Keratinocyte (primary cell): Measurements from ENCODE around the gene RAB43. TPM values are rescaled to one million over a fixed set of nuclear protein-coding genes. Genes with fewer than 3 reads are reported as not detected.
"Not testable (repeated sequence)": the region's sequence is repeated elsewhere in the genome, so short reads cannot be mapped to it uniquely, and the experiment has no call there.

ENCODE experiments used
- DNase-seq: peaks from one replicate; pipeline ENCODE4 v3.0.0-alpha.2; 2011; ENCODE audit warnings: low read depth, missing footprints, low spot score
- FAIRE-seq: peaks from 2 replicates; lab custom pipeline; 2011; peaks lifted over from hg19 to GRCh38; lab: Jason Lieb, UNC
- H2AFZ ChIP-seq: 2 replicates; pipeline ENCODE4 v1.6.0; 2012; ENCODE audit warnings: low read length, control low read depth, inconsistent platforms; ENCODE audit not compliant: control insufficient read depth
- H3K27ac ChIP-seq: 2 replicates; pipeline ENCODE4 v1.5.1; 2011; ENCODE audit warnings: low read length; ENCODE audit not compliant: control insufficient read depth, insufficient read depth
- H3K27me3 ChIP-seq: 3 replicates; pipeline ENCODE4 v1.6.0; 2011; ENCODE audit warnings: low read length; ENCODE audit not compliant: control insufficient read depth, insufficient read depth; ENCODE audit errors: extremely low read depth
- H3K36me3 ChIP-seq, 2 experiments: 2 replicates in 1 of 2; 3 replicates in 1 of 2; pipeline ENCODE4 v1.5.1; 2011; ENCODE audit warnings: low read length in 2 of 2, mild to moderate bottlenecking in 1 of 2; ENCODE audit not compliant: control insufficient read depth in 2 of 2, insufficient read depth in 2 of 2; ENCODE audit errors: extremely low read depth in 1 of 2
- H3K4me1 ChIP-seq: 3 replicates; pipeline ENCODE4 v1.5.1; 2011; ENCODE audit warnings: low read length; ENCODE audit not compliant: control insufficient read depth, insufficient read depth; ENCODE audit errors: extremely low read depth
- H3K4me2 ChIP-seq: 3 replicates; pipeline ENCODE4 v1.6.0; 2011; ENCODE audit warnings: low read depth, low read length; ENCODE audit not compliant: control insufficient read depth, insufficient read depth; ENCODE audit errors: extremely low read depth
- H3K4me3 ChIP-seq, 3 experiments: fragments of 200-600 bp in 1 of 3; sonication (generic) in 1 of 3; 2 replicates in 2 of 3; 3 replicates in 1 of 3; pipeline ENCODE4 v1.5.1; 2011 to 2016; ENCODE audit warnings: low read length in 3 of 3, mild to moderate bottlenecking in 3 of 3, control low read depth in 2 of 3, inconsistent platforms in 1 of 3, low read depth in 1 of 3, mixed read lengths in 1 of 3, mixed run types in 1 of 3, moderate library complexity in 1 of 3; ENCODE audit not compliant: control insufficient read depth in 2 of 3, insufficient read depth in 2 of 3; ENCODE audit errors: extremely low read depth in 1 of 3
- H3K79me2 ChIP-seq: 2 replicates; pipeline ENCODE4 v1.6.0; 2012; ENCODE audit warnings: low read length; ENCODE audit not compliant: control insufficient read depth, insufficient read depth
- H3K9ac ChIP-seq: 3 replicates; pipeline ENCODE4 v1.6.0; 2011; ENCODE audit warnings: low read length; ENCODE audit not compliant: control insufficient read depth, insufficient read depth; ENCODE audit errors: extremely low read depth
- H3K9me1 ChIP-seq: 3 replicates; pipeline ENCODE4 v1.6.0; 2011; ENCODE audit warnings: low read length; ENCODE audit not compliant: control insufficient read depth, insufficient read depth; ENCODE audit errors: extremely low read depth
- H3K9me3 ChIP-seq: 2 replicates; pipeline ENCODE4 v1.5.1; 2012; ENCODE audit warnings: low read depth, low read length; ENCODE audit not compliant: control insufficient read depth
- H4K20me1 ChIP-seq: 3 replicates; pipeline ENCODE4 v1.6.0; 2011; ENCODE audit warnings: low read length; ENCODE audit not compliant: control insufficient read depth, insufficient read depth; ENCODE audit errors: extremely low read depth
- EZH2 ChIP-seq: IDR thresholded peaks from one replicate; pipeline ENCODE4 v1.6.1; 2012; ENCODE audit warnings: inconsistent platforms, mild to moderate bottlenecking, low read length, moderate library complexity
- dilution Hi-C: fragments of 300-500 bp; cut with MboI; formaldehyde crosslinking; loops from one replicate; pipeline ENCODE4 v1.7.0; 2020; ENCODE audit warnings: low sequenced_read_pairs; ENCODE audit not compliant: extremely low pct_ligation_motif_present
- polyA plus RNA-seq, 5 experiments: library from polyadenylated mRNA; depleted of rRNA in 3 of 5; stranded (reverse) in 3 of 5; stranded (forward) in 1 of 5; unstranded in 1 of 5; fragments of >200 nt; gene quantifications; 1 replicate in 1 of 5; 2 replicates in 3 of 5; 3 replicates in 1 of 5; pipeline versions ENCODE4 v1.2.1 to v1.2.3, GENCODE V29; 2011 to 2012; ENCODE audit warnings: missing spikeins in 2 of 5, low read depth in 1 of 5, low replicate concordance in 1 of 5
- TF ChIP-seq, protein P1 (sequence below), 3 experiments: IDR thresholded peaks in 1 of 3; conservative IDR thresholded peaks in 1 of 3; optimal IDR thresholded peaks in 1 of 3; 2 replicates in 2 of 3; 3 replicates in 1 of 3; pipeline versions ENCODE3 to v1.5.1; 2011; ENCODE audit warnings: low read length in 3 of 3, mild to moderate bottlenecking in 3 of 3, moderate library complexity in 2 of 3, control low read depth in 1 of 3, inconsistent platforms in 1 of 3; ENCODE audit not compliant: insufficient read depth in 2 of 3; ENCODE audit errors: extremely low read depth in 1 of 3

RAB43 gene
- polyA plus RNA-seq, 1 donor (not counting 4 experiments of a cell fraction or from before 2014, with no cell fraction given), result 8.1 TPM

GRCh38 chr3:129070086-129070885, 51.3 kb downstream of the RAB43 start:
- Histone ChIP-seq H3K4me2 (no peak overlapping the region), H3K4me1 (no peaks in the 10 kb centered on the region), H3K4me3 (no peak overlapping the region), H3K9me3 (no peaks in the 10 kb centered on the region), H3K9ac (no peak overlapping the region), H3K36me3 (no peaks in the 10 kb centered on the region), H4K20me1 (no peaks in the 10 kb centered on the region), H2AFZ (no peak overlapping the region), H3K9me1 (no peaks in the 10 kb centered on the region), H3K27me3 (peaks cover 6% of the 10 kb centered on the region), H3K79me2 (no peaks in the 10 kb centered on the region), H3K27ac (no peak overlapping the region)
- dilution Hi-C loops, result loop anchor here (10.0 kb wide), 1 partner anchor 55 kb away; no protein-coding TSS in a partner anchor
- DNase-seq (no peak), FAIRE-seq (no peak)
- TF ChIP-seq, protein P1, sequence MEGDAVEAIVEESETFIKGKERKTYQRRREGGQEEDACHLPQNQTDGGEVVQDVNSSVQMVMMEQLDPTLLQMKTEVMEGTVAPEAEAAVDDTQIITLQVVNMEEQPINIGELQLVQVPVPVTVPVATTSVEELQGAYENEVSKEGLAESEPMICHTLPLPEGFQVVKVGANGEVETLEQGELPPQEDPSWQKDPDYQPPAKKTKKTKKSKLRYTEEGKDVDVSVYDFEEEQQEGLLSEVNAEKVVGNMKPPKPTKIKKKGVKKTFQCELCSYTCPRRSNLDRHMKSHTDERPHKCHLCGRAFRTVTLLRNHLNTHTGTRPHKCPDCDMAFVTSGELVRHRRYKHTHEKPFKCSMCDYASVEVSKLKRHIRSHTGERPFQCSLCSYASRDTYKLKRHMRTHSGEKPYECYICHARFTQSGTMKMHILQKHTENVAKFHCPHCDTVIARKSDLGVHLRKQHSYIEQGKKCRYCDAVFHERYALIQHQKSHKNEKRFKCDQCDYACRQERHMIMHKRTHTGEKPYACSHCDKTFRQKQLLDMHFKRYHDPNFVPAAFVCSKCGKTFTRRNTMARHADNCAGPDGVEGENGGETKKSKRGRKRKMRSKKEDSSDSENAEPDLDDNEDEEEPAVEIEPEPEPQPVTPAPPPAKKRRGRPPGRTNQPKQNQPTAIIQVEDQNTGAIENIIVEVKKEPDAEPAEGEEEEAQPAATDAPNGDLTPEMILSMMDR (optimal IDR thresholded peaks at IDR 0.05 in 1 of 3, IDR thresholded peaks at IDR 0.05 in 1 of 3, conservative IDR thresholded peaks at IDR 0.05 in 1 of 3; ENCODE audit: extremely low read depth in 1 of 3, insufficient read depth in 2 of 3, low read length in 3 of 3), result no peak
- TF ChIP-seq EZH2, result no peak

DNA sequence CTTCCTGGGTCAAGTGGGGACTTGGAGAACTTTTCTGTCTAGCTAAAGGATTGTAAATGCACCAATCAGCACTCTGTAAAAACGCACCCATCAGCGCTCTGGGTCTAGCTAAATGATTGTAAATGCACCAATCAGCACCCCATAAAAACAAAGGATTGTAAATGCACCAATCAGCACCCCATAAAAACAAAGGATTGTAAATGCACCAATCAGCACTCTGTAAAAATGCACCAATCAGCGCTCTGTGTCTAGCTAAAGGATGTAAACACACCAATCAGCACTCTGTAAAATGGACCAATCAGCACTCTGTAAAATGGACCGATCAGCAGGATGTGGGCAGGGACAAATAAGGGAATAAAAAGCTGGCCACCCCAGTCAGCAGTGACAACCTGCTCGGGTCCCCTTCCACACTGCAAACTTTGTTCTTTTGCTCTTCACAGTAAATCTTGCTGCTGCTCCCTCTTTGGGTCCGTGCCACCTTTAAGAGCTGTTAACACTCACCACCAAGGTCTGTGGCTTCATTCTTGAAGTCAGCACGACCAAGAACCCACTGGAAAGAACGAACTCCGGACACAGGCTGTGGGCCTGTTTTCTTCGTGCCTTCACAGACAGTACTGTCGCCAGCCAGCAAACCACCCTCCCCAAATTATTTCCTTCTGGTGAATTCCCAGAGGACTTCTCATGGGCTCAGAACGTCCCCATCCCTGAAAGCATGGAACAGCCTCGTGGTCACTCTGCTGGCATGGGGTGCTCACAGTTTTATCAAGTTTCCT, 52.1 kb downstream of the RAB43 start:
- not testable (repeated sequence) for H3K27ac ChIP-seq, FAIRE-seq, H3K4me3 ChIP-seq, H3K4me1 ChIP-seq, H3K9me3 ChIP-seq, DNase-seq, H3K9ac ChIP-seq, H2AFZ ChIP-seq, H3K27me3 ChIP-seq, H3K79me2 ChIP-seq, H3K4me2 ChIP-seq, H4K20me1 ChIP-seq, H3K36me3 ChIP-seq, H3K9me1 ChIP-seq
- dilution Hi-C loops, result loop anchor here (10.0 kb wide), 1 partner anchor 55 kb away; no protein-coding TSS in a partner anchor
